HAP-1 (cell line): Measurements from ENCODE around the gene GLYATL1B.
A peak's percentile ranks its signal among the peaks of the same experiment; 100 is the strongest.
"Not testable (repeated sequence)": the region's sequence is repeated elsewhere in the genome, so short reads cannot be mapped to it uniquely, and the experiment has no call there.

Experiments
- DNase-seq, 2 experiments: peaks; one replicate each; pipeline ENCODE4 v3.0.0-alpha.2; 2016 to 2020; ENCODE audit warnings: low spot score in 2 of 2
- H3K27me3 ChIP-seq: fragments of 250-450 bp; sonication (Bioruptor Pico); 2 replicates; pipeline ENCODE4 v1.5.1; 2020; ENCODE audit warnings: low read depth, mild to moderate bottlenecking, moderate library complexity
- H3K36me3 ChIP-seq: fragments of 250-450 bp; sonication (Bioruptor Pico); replicated peaks from 2 replicates; pipeline ENCODE4 v1.5.1; 2020; ENCODE audit warnings: mild to moderate bottlenecking
- H3K4me1 ChIP-seq: fragments of 250-450 bp; sonication (Bioruptor Pico); 2 replicates; pipeline ENCODE4 v1.5.1; 2020; ENCODE audit warnings: mild to moderate bottlenecking
- H3K4me3 ChIP-seq: fragments of 250-450 bp; sonication (Bioruptor Pico); 2 replicates; pipeline ENCODE4 v1.5.1; 2020; ENCODE audit warnings: mild to moderate bottlenecking, moderate library complexity
- H3K9me3 ChIP-seq: fragments of 250-450 bp; sonication (Bioruptor Pico); 2 replicates; pipeline ENCODE4 v1.5.1; 2020; ENCODE audit warnings: mild to moderate bottlenecking, moderate library complexity
- in situ Hi-C: fragments of 300-500 bp; cut with MboI; formaldehyde crosslinking; loops from 3 replicates; pipeline ENCODE4 v1.14.3; 2020; ENCODE audit warnings: low sequenced_read_pairs, inconsistent platforms, mixed read lengths

GLYATL1B gene

DNA sequence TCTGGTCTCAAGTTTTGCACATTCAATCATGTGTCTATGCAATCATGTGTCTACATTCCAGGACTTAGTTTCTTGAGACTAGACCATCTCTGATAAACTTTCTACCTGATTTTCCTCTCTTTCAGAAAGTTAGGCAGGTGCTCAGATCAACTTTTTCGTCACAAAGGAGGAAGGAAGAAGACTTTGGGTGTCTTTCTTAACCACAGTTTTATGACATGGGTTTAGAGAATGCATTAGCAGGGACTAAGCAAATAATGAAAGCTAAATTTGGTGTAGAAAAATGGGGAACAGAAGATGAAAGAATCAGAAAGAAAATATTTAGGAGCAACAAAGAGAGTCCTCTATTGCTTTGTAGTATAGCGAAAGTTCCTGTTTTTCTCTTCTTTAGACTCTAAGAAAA lies 7.7 kb upstream of the GLYATL1B start:
- H3K36me3 ChIP-seq, result no peaks in the 10 kb centered on the region
- no peak overlapping the region for H3K4me3 ChIP-seq
- in situ Hi-C loops, result no loop called here
- no peaks in the 10 kb centered on the region for H3K4me1 ChIP-seq
- H3K27me3 ChIP-seq, result peaks cover 2% of the 10 kb centered on the region
- H3K9me3 ChIP-seq, result no peaks in the 10 kb centered on the region
- no peak for DNase-seq

GRCh38 chr11:59079086-59079485 lies 7.0 kb upstream of the GLYATL1B start:
- Histone ChIP-seq H3K9me3 (no peaks in the 10 kb centered on the region), H3K4me3 (no peak overlapping the region), H3K36me3 (no peaks in the 10 kb centered on the region), H3K27me3 (peaks cover 6% of the 10 kb centered on the region), H3K4me1 (no peaks in the 10 kb centered on the region)
- in situ Hi-C loops, result no loop called here
- DNase-seq, result no peak

GRCh38 chr11:59080421-59080820 lies 5.7 kb upstream of the GLYATL1B start:
- in situ Hi-C loops, H3K4me1 ChIP-seq, H3K27me3 ChIP-seq, DNase-seq, H3K36me3 ChIP-seq, H3K4me3 ChIP-seq, H3K9me3 ChIP-seq: not testable (repeated sequence)

DNA sequence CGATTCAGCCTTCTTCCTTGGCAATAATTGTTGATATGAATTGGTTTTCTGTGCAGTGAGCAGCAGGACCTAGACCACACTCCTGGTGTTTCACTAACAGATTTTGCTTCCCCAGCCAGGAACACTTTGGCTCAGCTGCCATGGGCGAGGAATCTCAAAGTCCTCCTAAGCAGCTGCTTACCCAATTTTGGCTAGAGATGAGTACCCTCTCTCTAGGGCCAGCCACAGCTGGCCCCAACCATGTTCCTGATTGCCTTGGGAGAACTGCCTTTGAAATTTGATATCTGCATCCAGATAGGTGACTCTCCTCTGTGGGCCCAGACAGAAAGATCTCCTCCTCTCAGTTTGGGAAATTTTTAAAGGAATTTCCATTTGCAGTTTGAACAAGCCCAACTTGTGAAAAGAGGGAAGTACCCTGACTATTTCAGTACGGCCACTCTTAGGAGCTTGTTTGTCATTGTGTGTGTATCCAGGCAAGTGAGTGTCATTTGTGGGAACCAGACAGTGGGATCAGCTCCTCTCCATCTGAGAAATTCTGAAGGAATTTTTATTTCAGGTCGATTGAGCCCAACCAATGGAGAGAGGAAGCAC lies 4.6 kb upstream of the GLYATL1B start:
- H3K27me3 ChIP-seq, in situ Hi-C loops, H3K4me1 ChIP-seq, H3K36me3 ChIP-seq, H3K4me3 ChIP-seq, DNase-seq, H3K9me3 ChIP-seq: not testable (repeated sequence)

DNA sequence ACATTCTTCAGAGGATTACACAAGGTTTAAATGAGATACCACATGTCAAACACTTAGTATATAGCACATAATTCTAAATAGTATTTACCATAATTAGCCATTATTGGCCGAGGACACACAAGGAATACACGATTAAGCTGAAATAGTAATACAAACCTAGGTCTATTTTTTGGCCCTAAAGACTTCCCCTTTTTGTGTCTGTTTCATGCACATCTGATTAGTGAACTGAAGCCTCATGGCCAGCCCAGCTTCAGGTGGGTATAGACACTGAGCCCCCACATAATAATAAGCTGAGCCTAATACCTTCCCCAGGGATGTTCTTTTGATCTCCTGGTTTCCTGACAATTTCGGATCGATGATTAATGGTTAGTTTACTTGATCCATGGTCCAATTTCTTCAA lies 2.1 kb downstream of the GLYATL1B start:
- Histone ChIP-seq H3K4me1 (no peaks in the 10 kb centered on the region), H3K4me3 (no peak overlapping the region), H3K9me3 (no peaks in the 10 kb centered on the region), H3K27me3 (peaks cover 6% of the 10 kb centered on the region), H3K36me3 (no peaks in the 10 kb centered on the region)
- in situ Hi-C loops, result no loop called here
- no peak for DNase-seq

- H3K9me3 ChIP-seq, H3K27me3 ChIP-seq, H3K4me3 ChIP-seq, H3K4me1 ChIP-seq, in situ Hi-C loops, H3K36me3 ChIP-seq, DNase-seq: not testable (repeated sequence)
Measured at GRCh38 chr11:59093576-59093975, 7.5 kb downstream of the GLYATL1B start.

DNA sequence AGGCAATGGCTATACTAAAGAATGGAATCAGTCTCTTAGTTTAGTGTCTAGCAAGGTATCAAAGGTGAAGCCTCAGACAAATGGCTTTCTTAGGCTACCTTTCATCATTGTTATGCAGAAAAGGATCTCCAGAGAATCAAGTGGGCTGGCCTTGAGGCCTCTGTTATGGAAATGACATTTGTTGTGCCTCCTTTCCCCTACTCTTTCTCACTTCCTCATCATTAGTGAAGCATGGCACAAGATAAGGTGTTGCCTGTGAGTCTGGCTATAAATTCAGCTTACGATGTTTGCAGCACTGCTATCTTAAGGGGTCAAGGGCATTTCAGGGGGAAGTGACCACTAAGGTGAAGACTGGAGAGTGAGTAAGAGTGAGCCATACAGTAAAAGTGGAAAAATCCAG lies 9.1 kb downstream of the GLYATL1B start:
- H3K4me3 ChIP-seq, H3K4me1 ChIP-seq: not testable (repeated sequence)
- peak in 1 of 2 experiments; percentile 4 for DNase-seq

GRCh38 chr11:59095972-59096575 lies 10.0 kb downstream of the GLYATL1B start:
- in situ Hi-C loops, H3K4me1 ChIP-seq, DNase-seq: not testable (repeated sequence)

More for the DNA sequence above, 9.1 kb downstream of the GLYATL1B start:
- H3K27me3 ChIP-seq, H3K9me3 ChIP-seq, H3K36me3 ChIP-seq, in situ Hi-C loops: not testable (repeated sequence)

DNA sequence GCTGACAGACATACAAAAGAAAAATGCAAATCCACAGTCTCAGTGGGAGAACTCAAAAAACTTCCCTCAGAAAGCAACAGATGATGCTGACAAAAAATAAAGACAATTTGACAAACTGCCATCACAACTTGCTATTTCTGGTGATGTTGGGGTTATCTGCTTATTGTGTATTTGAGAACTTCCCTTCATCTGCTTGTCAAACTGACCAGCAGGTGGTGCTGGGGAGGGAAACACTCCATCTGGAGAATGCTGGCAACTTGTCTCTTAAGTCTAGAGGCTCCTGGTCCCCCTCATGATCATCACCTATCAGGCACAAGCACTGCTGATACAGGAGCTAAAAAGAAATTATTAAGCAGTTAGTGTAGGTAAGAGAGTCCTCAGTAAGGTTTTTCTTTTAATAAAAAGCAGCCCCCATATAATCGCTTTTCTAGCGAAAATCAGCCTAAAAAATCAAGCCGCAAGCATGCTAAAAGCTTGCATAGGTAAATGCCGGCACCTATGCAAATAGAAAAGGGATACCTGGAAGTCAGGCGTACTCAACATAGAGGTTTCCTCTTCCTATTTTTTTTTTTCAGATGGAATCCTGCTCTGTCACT lies 11.1 kb downstream of the GLYATL1B start:
- no peaks in the 10 kb centered on the region for H3K4me1 ChIP-seq
- no peaks in the 10 kb centered on the region for H3K9me3 ChIP-seq
- in situ Hi-C loops, result no loop called here
- no peaks in the 10 kb centered on the region; the same call in 1 of the 2 replicates for H3K27me3 ChIP-seq
- DNase-seq, result peak; percentile 33 to 74
- no peaks in the 10 kb centered on the region for H3K36me3 ChIP-seq
- no peak overlapping the region for H3K4me3 ChIP-seq

More at GRCh38 chr11:59095972-59096575, 10.0 kb downstream of the GLYATL1B start:
- not testable (repeated sequence) for H3K36me3 ChIP-seq, H3K9me3 ChIP-seq, H3K4me3 ChIP-seq, H3K27me3 ChIP-seq

DNA sequence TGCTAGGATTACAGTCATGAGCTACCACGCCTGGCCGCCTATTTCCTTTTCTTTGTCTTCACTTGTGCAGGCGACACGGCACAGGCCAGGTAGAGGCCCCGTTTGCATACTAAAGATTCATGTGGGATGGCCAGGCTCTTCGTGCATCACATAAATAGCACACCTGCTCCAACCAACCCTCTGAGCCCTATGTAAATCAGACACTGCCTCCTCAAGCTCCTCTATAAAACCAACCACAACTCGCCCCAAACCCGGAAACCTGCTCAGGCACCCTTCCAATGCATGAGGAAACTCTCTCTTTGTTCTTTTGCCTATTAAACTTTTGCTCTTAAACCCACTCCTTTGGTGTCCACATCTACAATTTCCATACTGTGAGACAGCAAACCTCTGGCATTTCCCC lies 11.8 kb downstream of the GLYATL1B start:
- H3K27me3 ChIP-seq, H3K4me3 ChIP-seq, H3K4me1 ChIP-seq, H3K9me3 ChIP-seq, in situ Hi-C loops, H3K36me3 ChIP-seq, DNase-seq: not testable (repeated sequence)

GRCh38 chr11:59102259-59102765 lies 16.2 kb downstream of the GLYATL1B start:
- no peaks in the 10 kb centered on the region for H3K36me3 ChIP-seq
- no peaks in the 10 kb centered on the region for H3K4me1 ChIP-seq
- in situ Hi-C loops, result no loop called here
- H3K27me3 ChIP-seq, result no peaks in the 10 kb centered on the region; the same call in 1 of the 2 replicates
- no peak for DNase-seq
- no peaks in the 10 kb centered on the region for H3K9me3 ChIP-seq
- H3K4me3 ChIP-seq, result no peak overlapping the region

DNA sequence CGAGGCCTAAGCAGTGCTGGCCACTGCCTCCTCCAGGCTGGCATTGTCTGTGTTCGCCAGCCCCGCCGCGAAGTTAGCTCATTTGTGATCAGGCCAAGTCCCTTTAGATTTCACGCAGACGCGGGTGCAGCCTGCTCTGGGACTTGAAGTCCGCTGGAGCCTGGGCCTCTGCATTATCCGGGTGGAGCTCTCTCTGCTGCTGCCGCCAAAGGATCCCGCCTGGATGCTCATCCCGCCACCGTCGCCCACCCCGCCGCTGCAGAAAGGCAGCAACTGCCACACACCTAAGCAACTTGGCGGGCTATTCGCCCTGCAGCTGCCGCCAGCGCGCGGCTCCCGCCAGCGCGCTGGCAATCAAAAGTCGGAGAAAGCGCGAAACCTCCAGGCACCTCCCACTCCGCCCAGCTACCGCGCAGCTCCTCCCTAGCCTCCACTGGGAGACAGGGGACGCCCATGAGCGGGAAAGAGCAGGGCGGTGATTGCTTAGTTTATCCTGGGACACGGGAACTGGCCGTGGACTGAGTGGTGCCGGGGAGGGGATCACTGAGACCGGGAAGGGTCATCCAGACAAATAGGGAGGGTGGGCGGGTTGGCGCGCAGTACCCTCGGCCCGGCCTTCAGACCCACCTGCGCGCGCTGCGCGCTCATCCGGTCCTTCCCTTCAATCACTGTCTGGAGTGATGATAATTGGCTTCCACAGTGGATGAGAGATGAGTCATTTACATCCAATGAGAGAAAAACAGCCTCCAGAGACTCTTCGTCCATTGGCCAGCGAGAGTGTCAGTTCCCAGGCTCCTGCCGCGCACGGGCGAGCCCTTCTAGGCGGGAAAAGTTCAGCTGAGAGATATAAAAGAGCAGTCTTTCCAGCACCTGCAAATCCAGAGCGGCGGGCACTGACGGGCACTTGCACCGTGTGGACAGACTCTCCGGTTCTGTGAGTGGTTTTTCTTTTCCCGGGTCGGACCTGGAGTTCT lies 20.5 kb downstream of the GLYATL1B start, which contains the start of gene FAM111B:
Gene FAM111B, plus strand, starts transcription at position 875 of the 974 bp plus-strand sequence. CDS start 2,389 bp downstream, outside the sequence.
- peaks cover 25% of the 10 kb centered on the region for H3K36me3 ChIP-seq
- H3K9me3 ChIP-seq, result no peaks in the 10 kb centered on the region
- H3K4me1 ChIP-seq, result peaks cover 7% of the 10 kb centered on the region; the same call in 1 of the 2 replicates
- peak; percentile 89 to 94 for DNase-seq
- H3K4me3 ChIP-seq, result peak within 1 kb of the TSS; percentile 43
- no peaks in the 10 kb centered on the region for H3K27me3 ChIP-seq
- in situ Hi-C loops, result no loop called here

GRCh38 chr11:59107721-59108120 lies 21.6 kb downstream of the GLYATL1B start:
- DNase-seq, result peak in 1 of 2 experiments; percentile 11
- H3K9me3 ChIP-seq, H3K27me3 ChIP-seq, in situ Hi-C loops, H3K4me1 ChIP-seq: not testable (repeated sequence)
- H3K4me3 ChIP-seq, result peak overlapping the region; percentile 43
- H3K36me3 ChIP-seq, result peaks cover 32% of the 10 kb centered on the region
